Type B pancreatic cell (in vitro differentiated cells): ENCODE measurements around the gene ATF1. TPM values are rescaled to one million over a fixed set of nuclear protein-coding genes. Genes with fewer than 3 reads are reported as not detected.
"Not testable (repeated sequence)": the region's sequence is repeated elsewhere in the genome, so short reads cannot be mapped to it uniquely, and the experiment has no call there.

Experiments
- DNase-seq: peaks from one replicate; pipeline ENCODE4 v3.0.0; 2021; ENCODE audit warnings: mixed read lengths; ENCODE audit not compliant: unreplicated experiment; ENCODE audit errors: extremely low spot score
- H3K27ac Mint-ChIP-seq: 2 replicates; pipeline ENCODE4 v1.8.0; 2021; ENCODE audit warnings: mild to moderate bottlenecking, mixed read lengths
- H3K27me3 Mint-ChIP-seq: 2 replicates; pipeline ENCODE4 v1.8.0; 2021; ENCODE audit warnings: mixed read lengths
- H3K36me3 Mint-ChIP-seq: 2 replicates; pipeline ENCODE4 v1.8.0; 2021; ENCODE audit warnings: mixed read lengths
- H3K4me1 Mint-ChIP-seq: one replicate; pipeline ENCODE4 v1.8.0; 2021; ENCODE audit warnings: mixed read lengths; ENCODE audit not compliant: unreplicated experiment
- H3K4me3 Mint-ChIP-seq: 2 replicates; pipeline ENCODE4 v1.8.0; 2021; ENCODE audit warnings: mild to moderate bottlenecking, mixed read lengths
- H3K9me3 Mint-ChIP-seq: 2 replicates; pipeline ENCODE4 v1.8.0; 2021; ENCODE audit warnings: mixed read lengths
- CTCF ChIP-seq: fragments of 200-600 bp; sonication (generic); conservative IDR thresholded peaks from 2 replicates; pipeline ENCODE4 v1.5.0; 2021; ENCODE audit warnings: antibody characterized with exemption, mild to moderate bottlenecking
- total RNA-seq: library from RNA; stranded (reverse); gene quantifications from 2 replicates; pipeline ENCODE4 v1.2.1, GENCODE V29; 2021; ENCODE audit warnings: low replicate concordance

The ATF1 gene
- total RNA-seq, 1 donor from 2014 or later = 32.9 TPM

DNA sequence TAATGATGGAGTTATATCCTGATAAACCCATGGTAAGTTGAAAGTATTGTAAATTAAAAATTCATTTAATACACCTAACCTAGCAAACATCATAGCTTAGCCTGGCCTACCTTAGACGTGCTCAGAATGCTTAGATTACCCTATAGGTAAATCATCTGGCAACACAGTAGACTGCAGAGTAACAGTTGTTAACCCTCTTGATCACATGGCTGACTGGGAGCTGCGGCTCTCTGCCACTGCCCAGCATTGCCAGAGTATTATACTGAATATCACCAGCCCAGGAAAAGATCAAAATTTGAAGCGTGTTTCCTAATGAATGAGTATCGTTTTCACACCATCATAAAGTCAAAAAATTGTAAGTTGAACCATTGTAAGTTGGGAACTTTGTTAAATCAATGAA is 61.0 kb downstream of the ATF1 start:
- TF ChIP-seq CTCF = no peak
- Mint-ChIP-seq H3K36me3 (no peaks in the 10 kb centered on the region), H3K4me1 (no peaks in the 10 kb centered on the region), H3K4me3 (no peak overlapping the region), H3K27me3 (no peaks in the 10 kb centered on the region), H3K9me3 (no peaks in the 10 kb centered on the region), H3K27ac (peak overlapping the region; percentile 48)
- DNase-seq = no peak

- peak; percentile 79 for TF ChIP-seq CTCF
- DNase-seq = no peak
- H3K36me3 Mint-ChIP-seq = no peaks in the 10 kb centered on the region
- no peaks in the 10 kb centered on the region for H3K27me3 Mint-ChIP-seq
- no peak overlapping the region for H3K4me3 Mint-ChIP-seq
- no peaks in the 10 kb centered on the region for H3K9me3 Mint-ChIP-seq
- H3K27ac Mint-ChIP-seq = peak overlapping the region; percentile 48
- H3K4me1 Mint-ChIP-seq = no peaks in the 10 kb centered on the region
Observed at GRCh38 chr12:50825372-50825838, 61.5 kb downstream of the ATF1 start.

- TF ChIP-seq CTCF = no peak
- Mint-ChIP-seq H3K4me3 (no peak overlapping the region), H3K4me1 (no peaks in the 10 kb centered on the region), H3K36me3 (no peaks in the 10 kb centered on the region), H3K27me3 (no peaks in the 10 kb centered on the region), H3K27ac (no peak overlapping the region), H3K9me3 (peaks cover 2% of the 10 kb centered on the region)
- DNase-seq = no peak
Observed at GRCh38 chr12:50828121-50828520, 64.2 kb downstream of the ATF1 start.

DNA sequence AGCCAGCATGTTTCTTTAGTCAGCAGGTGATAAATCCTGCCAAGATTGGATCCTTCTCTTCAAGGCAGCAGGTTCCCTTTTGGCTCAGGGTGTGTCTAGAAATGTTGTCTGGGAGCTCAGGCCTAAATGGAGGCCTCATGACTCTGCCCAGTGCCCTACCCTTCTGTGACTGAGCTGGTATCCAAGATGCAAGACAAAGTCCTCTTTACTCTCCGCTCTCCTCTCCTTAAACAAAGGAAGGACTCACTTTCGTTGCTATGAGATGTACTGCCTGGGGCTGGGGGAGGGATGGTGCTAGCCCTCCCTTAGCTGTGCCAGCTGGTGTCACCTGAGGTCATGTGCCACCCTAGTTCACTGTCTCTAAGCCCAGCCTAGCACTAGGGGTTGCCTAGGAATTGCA is 65.0 kb downstream of the ATF1 start:
- Mint-ChIP-seq H3K27ac (no peak overlapping the region), H3K9me3 (peaks cover 8% of the 10 kb centered on the region), H3K4me3 (no peak overlapping the region), H3K4me1 (no peaks in the 10 kb centered on the region), H3K27me3 (no peaks in the 10 kb centered on the region), H3K36me3 (no peaks in the 10 kb centered on the region)
- TF ChIP-seq CTCF = no peak
- DNase-seq = no peak

DNA sequence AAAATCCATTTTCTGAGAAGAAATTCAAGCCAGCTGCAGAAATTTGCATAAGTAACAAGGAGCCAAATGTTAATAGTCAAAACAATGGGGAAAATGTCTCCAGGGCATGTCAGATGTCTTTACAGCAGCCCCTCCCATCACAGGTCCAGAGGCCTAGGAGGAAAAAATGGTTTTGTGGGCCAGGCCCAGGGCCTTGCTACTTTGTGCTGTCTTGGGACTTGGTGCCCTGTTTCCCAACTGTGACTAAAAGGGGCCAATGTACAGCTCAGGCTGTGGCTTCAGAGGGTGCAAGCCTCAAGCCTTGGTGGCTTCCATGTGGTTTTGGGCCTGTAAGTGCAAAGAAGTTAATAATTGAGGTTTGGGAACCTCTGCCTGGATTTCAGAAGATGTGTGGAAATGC is 69.9 kb downstream of the ATF1 start:
- not testable (repeated sequence) for H3K9me3 Mint-ChIP-seq, DNase-seq, H3K27me3 Mint-ChIP-seq, H3K4me1 Mint-ChIP-seq, H3K36me3 Mint-ChIP-seq, H3K27ac Mint-ChIP-seq, H3K4me3 Mint-ChIP-seq

DNA sequence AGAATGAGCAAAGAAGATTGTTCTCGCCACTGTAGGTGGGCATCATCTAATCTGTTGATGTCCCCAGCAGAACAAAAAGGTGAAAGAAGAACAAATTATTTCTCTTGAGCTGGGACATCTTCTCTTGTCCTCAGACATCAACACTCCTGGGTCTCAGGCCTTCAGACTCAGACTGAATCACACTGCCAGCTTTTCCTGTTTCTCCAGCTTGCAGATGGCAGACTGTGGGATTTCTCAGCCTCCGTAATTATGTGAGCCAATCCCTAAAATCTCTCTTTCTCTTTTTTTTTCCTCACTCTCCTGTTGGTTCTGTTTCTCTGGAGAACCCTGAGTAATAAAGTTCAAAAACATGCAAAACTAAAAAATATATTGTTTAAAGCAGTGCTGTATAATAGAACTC is 75.1 kb downstream of the ATF1 start:
- Mint-ChIP-seq H3K4me1 (no peaks in the 10 kb centered on the region), H3K4me3 (no peak overlapping the region), H3K27ac (peak overlapping the region; percentile 31), H3K27me3 (no peaks in the 10 kb centered on the region), H3K9me3 (no peaks in the 10 kb centered on the region), H3K36me3 (no peaks in the 10 kb centered on the region)
- TF ChIP-seq CTCF = no peak
- DNase-seq = no peak
